Urothelium cell line (cell line): ENCODE data around the gene ARL15.

Experiments
- DNase-seq: peaks from one replicate; pipeline ENCODE4 v3.0.0; 2011; ENCODE audit warnings: low spot score, mixed read lengths
- FAIRE-seq: peaks from 2 replicates; lab custom pipeline; 2011; peaks lifted over from hg19 to GRCh38; lab: Jason Lieb, UNC

The ARL15 gene

DNA sequence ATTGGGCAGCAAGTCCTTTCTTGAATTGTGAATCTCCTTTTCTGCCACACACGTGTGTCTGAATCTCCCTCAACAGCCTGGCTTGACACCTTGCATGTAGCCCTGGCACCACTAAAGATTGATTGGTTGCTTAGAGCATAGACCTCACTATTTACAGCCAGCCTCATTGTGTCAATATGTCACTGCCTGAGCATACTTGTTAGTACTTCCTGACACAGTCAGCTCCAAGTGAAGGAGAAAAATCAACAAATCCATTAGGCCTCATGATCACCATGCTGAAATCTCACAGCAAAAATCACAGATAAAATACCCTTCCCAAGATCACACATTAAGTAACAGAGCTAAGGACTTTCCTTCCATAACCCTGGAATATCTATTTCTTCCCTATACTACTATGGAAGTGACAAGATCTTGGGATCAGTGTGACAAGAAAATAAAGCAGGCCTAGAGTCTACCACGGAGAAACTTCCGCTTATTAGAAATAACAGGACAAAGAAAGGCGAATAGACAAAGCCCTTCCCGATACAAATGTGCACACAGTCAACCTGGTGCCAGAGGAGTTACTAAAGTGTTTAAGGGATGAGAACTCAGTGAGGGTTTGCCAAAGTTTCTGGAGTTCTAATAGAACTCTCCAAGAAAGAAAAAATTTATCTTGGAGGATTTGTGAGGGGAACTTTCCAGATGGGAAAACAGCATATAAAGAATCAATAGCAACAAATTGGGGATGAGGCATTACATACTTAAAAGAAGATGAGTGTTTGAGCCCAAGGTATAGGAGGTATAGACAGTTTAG lies 5.6 kb upstream of the ARL15 start:
- DNase-seq (no peak), FAIRE-seq (no peak)

DNA sequence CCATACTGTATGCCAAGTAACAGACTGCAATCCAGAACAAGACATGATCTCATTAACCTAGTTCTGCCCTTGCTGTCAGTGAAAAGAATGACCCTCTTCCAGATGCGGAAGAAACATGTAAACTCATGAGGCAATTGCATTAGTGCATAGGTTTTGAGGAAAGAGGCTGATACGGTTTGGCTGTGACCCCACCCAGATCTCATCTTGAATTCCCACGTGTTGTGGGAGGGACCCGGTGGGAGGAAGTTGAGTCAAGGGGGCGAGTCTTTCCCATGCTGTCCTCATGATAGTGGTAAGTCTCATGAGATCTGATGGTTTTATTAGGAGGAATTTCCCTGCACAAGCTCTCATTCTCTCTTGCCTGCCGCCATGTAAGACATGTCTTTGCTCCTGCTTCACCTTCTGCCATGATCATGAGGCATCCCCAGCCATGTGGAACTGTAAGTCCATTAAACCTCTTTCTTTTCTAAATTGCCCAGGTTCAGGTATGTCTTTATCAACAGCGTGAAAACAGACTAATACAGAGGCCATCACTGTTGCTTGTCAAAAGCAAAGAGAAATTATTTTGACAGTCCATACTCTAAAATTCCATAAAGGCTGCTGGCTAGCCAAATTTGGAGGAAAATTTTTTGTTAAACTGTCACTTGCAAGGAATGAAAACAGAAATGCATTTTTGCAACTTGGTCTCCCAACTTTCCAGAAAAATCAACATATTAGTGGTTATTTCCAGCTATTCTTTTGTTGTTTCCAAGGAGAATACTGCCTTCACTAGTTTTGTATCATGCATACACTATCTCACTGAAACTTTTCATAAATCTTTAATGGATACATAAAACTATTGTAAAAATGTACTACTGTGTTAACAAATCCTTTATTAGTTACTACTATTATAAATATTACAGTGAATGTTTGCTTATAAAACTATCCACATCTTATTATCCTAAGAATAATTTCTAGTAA lies 3.2 kb upstream of the ARL15 start:
- DNase-seq (no peak), FAIRE-seq (no peak)

DNA sequence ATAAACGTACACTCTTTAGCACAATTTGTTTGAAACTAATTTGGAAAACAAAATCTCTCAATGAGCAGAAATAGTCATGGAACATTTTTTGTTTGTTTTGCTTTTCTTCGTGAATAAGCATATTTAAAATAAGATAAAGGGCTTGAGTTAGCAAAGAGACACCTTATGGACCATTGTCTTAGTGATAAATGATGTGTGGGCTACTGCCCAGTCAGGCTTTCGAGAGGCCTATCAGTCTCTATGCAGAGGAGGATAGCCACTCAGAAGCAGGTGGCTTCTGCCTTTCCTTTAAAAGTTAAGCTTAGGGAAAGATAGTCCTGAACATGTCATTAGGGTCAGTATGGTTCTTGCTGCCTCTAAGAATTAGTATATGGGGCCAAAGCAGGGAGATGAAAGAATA lies 2.1 kb upstream of the ARL15 start:
- DNase-seq (no peak), FAIRE-seq (no peak)

DNA sequence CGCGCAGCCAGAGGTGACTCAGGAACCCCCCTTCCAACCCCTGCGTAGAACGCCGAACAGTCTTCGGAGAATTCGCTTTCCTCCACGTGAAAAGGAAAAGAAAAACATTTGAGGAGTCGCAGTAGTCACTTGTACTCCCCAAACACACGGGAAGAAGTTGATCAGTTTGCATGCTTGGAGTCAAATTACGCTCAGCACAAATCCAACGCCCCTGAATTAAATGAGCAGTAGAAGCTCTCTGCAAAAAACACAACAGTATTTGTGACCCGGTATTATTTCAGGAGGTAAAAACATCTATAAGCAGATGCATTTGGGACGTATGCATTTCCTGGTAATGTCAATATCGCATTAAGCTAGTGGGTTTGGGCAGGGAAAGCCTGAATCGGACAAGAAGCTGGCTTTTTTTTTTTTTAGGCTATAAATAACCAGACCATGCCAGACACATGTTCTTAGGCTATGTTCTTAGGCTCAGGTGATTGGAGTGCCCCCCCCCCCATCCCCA lies 854 bp upstream of the ARL15 start:
- FAIRE-seq: no peak
- no peak for DNase-seq

DNA sequence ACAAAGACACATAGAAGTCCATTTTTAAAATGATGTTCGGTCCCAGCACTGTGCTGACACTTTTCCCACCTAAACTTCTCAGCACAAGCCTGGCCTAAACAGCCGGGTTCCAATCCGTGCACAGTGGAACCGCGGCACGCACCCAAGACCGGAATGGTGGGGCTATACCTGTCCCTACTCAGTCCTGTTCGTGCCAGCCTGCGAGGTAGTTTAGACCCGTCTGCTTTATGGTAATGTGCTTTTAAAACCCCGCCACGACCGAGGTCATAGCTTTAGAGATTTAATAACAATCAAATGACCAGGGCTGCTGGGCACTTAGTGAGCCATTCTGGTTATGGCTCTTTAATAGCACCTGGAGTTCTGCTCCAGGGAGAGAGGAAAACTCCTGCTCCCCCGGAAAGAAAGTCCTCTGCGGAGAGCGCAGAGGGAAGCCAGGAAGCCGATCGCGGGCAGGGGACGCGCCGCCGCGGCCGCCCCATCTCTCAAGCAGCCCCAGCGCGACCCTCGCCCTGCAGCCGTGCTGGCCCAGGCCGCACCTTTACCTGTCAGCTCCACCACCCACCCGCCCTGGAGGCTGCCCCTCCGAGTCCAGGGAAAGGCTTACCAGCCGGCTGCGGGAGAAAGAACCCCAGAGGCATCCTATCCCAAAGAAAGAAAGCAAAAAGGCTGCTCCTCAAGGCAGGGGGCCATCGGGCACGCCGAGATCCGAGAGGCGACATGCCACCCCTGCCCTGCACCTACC lies 511 bp downstream of the ARL15 start:
- peak; percentile 48 for DNase-seq
- no peak for FAIRE-seq

DNA sequence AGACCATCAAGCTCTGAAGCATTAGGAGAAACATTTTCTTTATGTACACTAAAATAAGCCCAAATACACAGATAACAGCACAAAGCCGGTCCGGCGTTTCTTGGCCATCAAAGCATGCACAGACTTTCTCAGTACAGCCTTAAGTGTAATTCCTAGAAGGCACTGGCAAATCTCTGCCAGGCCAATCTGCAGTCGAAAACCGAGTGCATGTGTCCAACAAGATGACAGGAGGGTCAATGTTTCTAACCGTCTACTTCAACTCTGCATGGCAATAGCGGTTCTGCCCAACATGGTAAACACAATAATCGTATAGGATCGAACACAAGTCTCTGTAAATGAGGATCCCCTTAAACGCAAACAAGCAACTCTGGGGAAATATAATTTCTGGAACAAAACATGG lies 1.1 kb downstream of the ARL15 start:
- DNase-seq (peak; percentile 19), FAIRE-seq (no peak)

DNA sequence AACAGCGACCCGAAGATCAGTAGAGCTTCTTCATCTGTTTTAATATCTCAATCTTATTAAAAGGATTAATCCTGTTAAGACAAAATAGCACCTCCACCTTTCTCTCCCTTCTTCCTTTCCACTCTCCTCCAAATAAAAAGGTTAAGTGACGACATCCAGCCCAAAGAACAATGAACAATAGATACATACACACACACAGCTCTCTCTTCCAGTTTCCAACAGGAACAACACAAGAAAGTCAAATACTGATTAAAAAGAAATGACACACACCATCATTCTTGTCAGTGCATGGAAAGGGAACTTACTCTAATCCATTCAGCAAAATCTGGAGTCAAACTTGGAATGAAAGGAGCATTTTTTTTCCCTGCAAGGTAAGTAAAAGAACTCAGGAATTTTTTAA lies 2.8 kb downstream of the ARL15 start:
- DNase-seq: no peak
- no peak for FAIRE-seq

DNA sequence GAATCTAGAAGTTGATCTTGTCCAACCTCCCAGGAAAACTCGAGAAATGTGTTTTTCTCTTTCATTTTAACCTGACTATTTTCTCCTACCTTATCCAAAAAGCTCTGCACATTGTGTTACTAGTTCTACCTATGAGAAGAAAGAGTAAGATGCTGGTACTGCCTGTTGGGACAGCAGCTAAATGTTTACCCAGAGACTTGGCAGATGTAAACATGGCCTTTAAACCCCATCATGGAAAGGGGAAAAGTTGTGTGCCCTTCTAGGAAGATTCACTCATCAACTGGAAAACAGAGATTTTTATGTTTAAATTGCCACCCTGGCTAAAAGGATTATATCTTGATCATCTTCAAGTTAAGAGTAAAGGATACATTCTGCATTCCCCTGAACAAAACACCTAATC lies 3.5 kb downstream of the ARL15 start:
- no peak for DNase-seq
- FAIRE-seq: no peak

DNA sequence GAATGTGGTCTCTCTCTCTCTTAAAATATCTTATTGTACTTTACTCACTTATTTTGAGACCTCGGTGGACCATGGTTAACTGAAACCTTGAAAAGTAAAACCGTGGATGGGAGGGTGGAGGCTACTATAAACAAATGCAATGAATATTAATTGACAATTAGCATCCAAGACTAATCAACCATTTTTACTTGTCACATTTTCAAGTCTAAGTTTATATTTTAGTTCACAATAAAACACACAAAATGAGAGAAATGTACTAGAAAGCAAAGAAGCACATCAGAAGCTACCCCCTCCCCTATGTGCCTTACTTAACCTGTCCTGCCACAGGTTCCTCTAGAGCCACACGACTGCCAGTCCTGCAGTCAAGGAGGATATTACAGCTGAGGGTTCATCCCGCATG lies 4.6 kb downstream of the ARL15 start:
- FAIRE-seq (no peak), DNase-seq (no peak)

DNA sequence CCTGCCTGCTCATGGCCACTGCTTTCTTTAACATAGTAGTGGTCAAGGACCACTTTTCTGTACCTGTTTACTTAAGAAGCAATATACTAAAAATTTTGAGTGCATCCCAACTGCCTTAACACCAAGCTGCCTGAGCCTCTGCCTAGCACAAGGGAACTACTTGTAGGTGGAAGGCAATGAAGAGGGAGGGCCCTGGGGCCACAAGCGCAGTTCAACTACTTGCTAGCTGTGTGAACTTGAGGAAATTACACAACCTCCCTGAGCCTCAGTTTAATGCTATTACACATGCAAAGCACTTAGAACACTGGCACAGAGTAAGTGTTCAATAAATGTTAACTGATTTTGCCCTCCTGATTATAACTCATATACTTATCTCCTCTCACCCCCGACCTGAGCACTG lies 6.3 kb downstream of the ARL15 start:
- no peak for FAIRE-seq
- DNase-seq: no peak

DNA sequence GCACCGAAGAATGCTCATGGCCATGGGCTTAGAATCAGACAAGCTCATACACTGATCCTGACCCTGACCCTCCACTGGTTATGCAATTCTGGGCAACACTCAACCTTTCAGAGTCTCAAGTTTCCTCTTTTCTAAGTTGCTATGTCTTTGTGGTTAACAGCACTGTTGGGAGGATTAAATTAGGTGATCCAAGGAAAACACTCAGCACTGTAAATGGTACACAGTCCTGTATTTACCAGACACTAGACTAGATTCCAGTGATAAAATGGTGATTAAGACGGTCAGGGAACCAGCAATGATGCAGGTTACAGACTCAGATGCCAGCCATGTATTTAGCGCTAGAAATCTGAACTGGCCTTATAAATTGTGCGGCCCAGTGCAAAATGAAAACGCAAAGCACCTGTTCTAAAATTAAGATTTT lies 8.1 kb downstream of the ARL15 start:
- FAIRE-seq (no peak), DNase-seq (no peak)

DNA sequence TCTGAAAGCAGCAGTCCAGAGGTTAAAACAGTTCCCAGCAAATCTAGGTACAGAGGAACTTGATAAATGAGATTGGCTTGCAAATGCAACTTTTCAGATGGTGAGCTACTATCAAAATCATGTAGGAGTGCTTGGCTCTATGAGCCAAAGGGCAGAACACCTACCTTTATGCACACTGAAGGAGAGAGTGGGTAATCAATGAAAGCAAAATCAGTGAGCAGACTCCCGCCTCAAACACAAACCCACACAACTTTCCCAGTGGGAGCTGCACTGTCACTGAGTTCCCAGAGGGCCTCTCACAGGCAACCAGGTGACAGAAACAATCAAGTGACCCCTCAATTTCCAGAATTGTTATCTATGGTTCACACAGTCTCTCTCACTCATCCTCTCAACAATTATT lies 8.5 kb downstream of the ARL15 start:
- no peak for FAIRE-seq
- DNase-seq: no peak

DNA sequence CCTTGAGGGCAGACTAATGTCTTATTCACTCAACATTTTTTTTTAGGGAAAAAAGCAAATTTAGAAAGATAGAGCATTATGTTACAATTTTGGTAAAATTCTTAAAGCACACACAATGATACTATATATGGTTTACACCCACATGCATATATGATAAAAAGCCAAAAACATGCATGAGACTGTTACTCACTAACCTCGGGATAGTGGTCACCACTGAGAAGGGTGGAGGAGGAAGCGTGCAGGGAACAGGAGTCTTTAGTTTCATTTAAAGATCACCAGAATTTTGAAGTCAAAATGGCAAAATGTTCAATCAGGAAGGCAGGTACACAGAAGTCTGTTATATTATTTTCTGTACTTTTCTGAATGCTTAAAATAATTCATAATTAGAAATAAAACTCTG lies 9.2 kb downstream of the ARL15 start:
- DNase-seq (no peak), FAIRE-seq (no peak)

DNA sequence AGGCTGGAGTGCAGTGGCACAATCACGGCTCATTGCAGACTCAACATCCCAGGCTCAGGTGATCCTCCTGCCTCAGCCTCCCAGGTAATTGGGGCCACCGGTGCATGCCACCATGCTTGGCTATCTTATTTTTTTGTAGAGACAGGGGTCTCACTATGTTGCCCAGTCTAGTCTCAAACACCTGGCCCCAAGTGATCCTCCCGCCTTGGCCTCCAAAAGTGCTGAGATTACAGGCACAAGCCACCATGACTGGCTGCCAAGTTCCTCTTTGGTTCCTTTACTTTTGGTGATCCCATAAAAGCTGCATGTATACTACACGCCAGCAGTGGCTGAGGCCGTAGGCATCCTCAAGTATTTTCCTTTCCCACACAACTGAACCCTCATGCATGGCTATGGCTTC lies 11.4 kb downstream of the ARL15 start:
- no peak for DNase-seq
- FAIRE-seq: no peak

DNA sequence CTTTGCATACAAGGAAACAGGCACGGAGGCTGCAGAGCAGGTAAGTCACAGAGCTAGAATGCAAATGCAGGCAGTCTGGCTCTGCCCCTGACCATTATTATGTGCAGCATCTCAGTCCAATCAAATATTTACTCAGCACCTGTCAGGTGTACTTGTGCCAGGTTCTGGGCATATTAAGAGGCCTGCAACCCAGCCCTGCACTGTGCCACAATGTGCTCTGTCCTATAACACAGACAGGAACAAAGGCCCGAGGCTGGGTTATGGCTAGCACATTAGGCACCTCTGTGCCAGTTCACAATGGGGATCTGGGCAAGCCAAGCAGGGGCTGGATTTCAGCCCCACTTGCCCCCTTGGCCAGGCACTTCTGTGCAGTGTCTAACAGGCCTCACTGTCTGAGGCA lies 14.0 kb downstream of the ARL15 start:
- FAIRE-seq: no peak
- DNase-seq: no peak

DNA sequence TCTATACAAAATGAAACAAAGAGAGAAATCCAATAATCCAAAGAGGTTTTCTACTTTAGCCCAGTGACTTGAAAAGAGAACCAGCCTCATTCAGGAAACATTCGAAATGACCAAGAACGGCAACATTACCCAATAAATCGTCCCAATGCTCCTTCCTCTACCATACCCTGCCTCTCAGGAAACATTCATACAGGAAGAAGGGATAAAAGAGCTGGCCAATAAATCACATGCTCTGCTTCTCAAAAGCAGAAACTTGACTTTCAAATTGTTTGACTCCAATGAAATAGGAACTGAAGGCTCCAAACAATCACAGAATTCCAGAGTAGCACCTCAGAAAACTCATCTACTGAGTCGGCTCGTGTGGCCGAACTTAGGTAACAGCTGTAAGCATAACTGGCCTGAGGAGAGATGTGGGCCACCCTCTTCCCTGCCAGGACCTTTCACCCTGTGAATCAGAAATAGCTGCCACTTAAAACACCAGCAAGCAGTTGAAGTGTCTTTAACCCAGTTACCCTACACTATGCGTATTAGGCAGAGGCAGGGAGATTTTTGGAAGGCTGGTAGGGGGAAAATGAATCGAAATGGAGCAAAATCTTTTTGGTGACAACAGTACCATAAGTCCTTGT lies 14.6 kb downstream of the ARL15 start:
- no peak for FAIRE-seq
- DNase-seq: no peak

DNA sequence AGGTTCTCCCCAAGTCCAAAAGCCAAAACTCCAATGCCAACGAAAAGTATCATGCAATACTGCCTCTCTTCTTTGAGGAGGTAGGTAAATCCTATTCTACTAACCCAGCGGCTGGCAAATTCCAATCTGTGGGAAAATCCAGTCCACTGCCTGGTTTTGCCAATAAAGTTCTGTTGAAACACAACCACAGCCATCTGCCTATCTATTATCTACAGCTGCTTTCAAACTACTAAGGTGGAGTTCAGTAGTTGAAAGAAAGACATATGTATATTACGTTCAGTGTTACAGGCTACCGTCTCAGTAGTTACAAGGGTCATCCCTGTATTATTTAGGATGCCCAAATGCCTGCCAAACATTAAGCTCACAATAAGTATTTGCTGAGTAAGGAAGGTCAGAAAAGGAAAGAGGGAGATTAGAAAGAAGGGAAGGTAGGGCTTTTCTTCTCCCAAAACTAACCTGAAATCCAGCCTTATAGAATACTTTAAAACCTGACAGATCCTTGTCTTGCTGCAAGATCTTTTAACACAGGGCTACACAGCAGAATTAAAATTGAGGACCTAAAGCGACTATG lies 16.2 kb downstream of the ARL15 start:
- no peak for DNase-seq
- FAIRE-seq: no peak

DNA sequence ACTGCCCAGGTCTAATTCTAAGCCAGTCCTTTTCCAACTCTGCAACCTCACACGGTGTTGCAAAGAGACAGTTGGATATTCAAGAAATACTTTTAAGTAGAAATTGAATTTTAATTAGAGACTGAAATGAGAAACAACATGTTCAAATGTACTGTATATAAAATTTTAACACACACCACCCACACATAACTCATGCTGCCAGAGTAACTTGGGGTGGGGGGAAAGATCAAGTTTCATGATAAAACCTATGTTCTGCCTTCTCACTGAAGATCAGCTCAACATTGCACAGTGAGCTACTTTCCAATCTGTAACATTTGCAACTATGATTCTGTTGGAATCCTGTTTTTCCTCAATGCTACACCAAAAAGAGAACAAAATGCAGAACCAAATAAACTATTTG lies 17.5 kb downstream of the ARL15 start:
- DNase-seq: no peak
- no peak for FAIRE-seq

DNA sequence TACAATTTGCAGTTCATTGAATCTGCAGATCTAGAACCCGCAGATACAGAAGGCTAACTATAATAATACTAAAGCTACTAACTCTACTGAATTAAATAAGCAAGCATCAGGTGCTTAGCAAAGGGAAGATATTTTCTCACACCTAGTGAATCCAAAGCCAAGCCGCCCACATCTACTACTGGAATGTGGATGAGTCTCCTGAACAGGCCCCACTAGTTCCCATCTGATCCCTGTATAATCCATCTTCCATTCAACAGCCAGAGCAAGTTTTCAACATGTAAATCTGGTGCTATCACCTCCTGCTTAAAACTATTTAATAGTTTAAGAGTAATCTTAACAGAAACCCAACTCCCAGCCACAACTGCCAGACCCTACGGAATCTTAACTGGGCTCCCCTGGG lies 18.9 kb downstream of the ARL15 start:
- FAIRE-seq (no peak), DNase-seq (no peak)

DNA sequence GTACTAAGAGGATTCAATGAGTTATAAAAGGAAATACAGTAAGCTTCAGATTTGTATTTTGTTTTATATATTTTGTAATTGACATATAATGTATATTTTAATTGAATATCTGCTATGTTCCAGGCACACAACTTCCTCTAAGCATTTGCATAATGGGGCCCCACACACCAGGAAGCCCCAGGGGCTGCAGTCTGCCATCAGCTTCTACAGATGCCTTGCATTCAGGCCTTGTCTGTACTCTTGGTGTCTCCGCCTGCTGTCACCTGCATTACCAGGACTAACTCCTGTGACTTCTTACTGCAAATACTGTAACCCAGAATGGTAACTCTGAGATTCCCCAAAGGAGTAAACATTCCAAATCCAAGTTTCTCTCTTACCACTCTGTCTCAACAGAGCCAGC lies 20.6 kb downstream of the ARL15 start:
- no peak for FAIRE-seq

More for the DNA sequence above, 20.6 kb downstream of the ARL15 start:
- DNase-seq: no peak
